Spleen (tissue), 11 donors: Measurements from ENCODE around the gene GBX1. TPM values are rescaled to one million over a fixed set of nuclear protein-coding genes. Genes with fewer than 3 reads are reported as not detected.
A peak's percentile ranks its signal among the peaks of the same experiment; 100 is the strongest.

Experiments used
- DNase-seq: peaks from one replicate; pipeline ENCODE4 v3.0.0-alpha.2; 2020
- H3K27ac ChIP-seq, 8 donors: fragments of 200-600 bp; sonication (generic) in 7 of 8; 1 replicate in 4 of 8; 2 replicates in 4 of 8; pipeline versions ENCODE4 v1.5.0 to v1.8.0; 2016 to 2021; ENCODE audit warnings: inconsistent platforms in 4 of 8, mild to moderate bottlenecking in 4 of 8, moderate library complexity in 1 of 8
- H3K27me3 ChIP-seq, 7 donors: fragments of 200-600 bp; sonication (generic) in 6 of 7; replicated peaks in 1 of 7; 1 replicate in 4 of 7; 2 replicates in 3 of 7; pipeline versions ENCODE4 v1.5.0 to v1.8.0; 2016 to 2021; ENCODE audit warnings: inconsistent platforms in 3 of 7, mild to moderate bottlenecking in 1 of 7
- H3K36me3 ChIP-seq, 6 donors: fragments of 200-600 bp; sonication (generic) in 5 of 6; 1 replicate in 4 of 6; 2 replicates in 2 of 6; pipeline versions ENCODE4 v1.5.0 to v1.8.0; 2016 to 2021; ENCODE audit warnings: inconsistent platforms in 2 of 6
- H3K4me1 ChIP-seq, 6 donors: fragments of 200-600 bp; sonication (generic) in 5 of 6; 1 replicate in 3 of 6; 2 replicates in 3 of 6; pipeline versions ENCODE4 v1.5.0 to v1.8.0; 2016 to 2021; ENCODE audit warnings: inconsistent platforms in 3 of 6
- H3K4me3 ChIP-seq, 8 donors: fragments of 200-600 bp; sonication (generic) in 7 of 8; 1 replicate in 4 of 8; 2 replicates in 4 of 8; pipeline versions ENCODE4 v1.5.0 to v1.8.0; 2016 to 2021; ENCODE audit warnings: inconsistent platforms in 4 of 8, mild to moderate bottlenecking in 4 of 8, moderate library complexity in 2 of 8
- H3K9me3 ChIP-seq, 8 donors: fragments of 200-600 bp; sonication (generic) in 7 of 8; 1 replicate in 4 of 8; 2 replicates in 4 of 8; pipeline versions ENCODE4 v1.5.0 to v1.8.0; 2016 to 2021; ENCODE audit warnings: inconsistent platforms in 4 of 8
- CTCF ChIP-seq, 11 experiments: fragments of 200-600 bp in 7 of 11; fragments of 450-650 bp in 4 of 11; sonication (generic) in 4 of 11; IDR thresholded peaks in 8 of 11; conservative IDR thresholded peaks in 3 of 11; 1 replicate in 7 of 11; 2 replicates in 4 of 11; pipeline versions ENCODE4 v1.4.0 to v1.8.0; 2016 to 2021; ENCODE audit warnings: antibody characterized with exemption in 11 of 11, inconsistent platforms in 4 of 11, mild to moderate bottlenecking in 1 of 11
- POLR2A ChIP-seq, 3 donors: fragments of 450-650 bp; IDR thresholded peaks; one replicate each; pipeline ENCODE4 v1.5.1; 2017; ENCODE audit warnings: antibody characterized with exemption in 3 of 3, mild to moderate bottlenecking in 1 of 3
- POLR2AphosphoS5 ChIP-seq, 3 donors: sonication (generic); formaldehyde crosslinking; IDR thresholded peaks; one replicate each; pipeline ENCODE4 v1.5.1; 2017; ENCODE audit warnings: antibody characterized with exemption in 3 of 3
- WGBS, 5 donors: extraction: QIAGEN DNeasy Blood & Tissue Kit in 3 of 5; methylation state at CpG; one replicate each; pipeline versions ENCODE4 v1.1.5 to v1.1.7; 2013 to 2018; 5-methylcytosine and 5-hydroxymethylcytosine counted together
- intact Hi-C: fragments of 100-400 bp; cut with DNase I; formaldehyde crosslinking; loops from one replicate; pipeline ENCODE4 v1.15.0; 2023; ENCODE audit warnings: low total_unique reads
- polyA plus RNA-seq, 3 donors: library from polyadenylated mRNA; stranded (reverse); fragments of 200-250 nt; gene quantifications; one replicate each; pipeline ENCODE4 v1.2.1, GENCODE V29; 2013
- total RNA-seq, 7 donors: library from RNA; depleted of rRNA in 3 of 7; stranded (reverse); fragments of >200 nt in 3 of 7; fragmentation: NEBNext Ultra II Directional in 4 of 7; extraction: Animal tissue kit (Norgen Biotek cat#: 25700) in 4 of 7; gene quantifications; one replicate each; pipeline versions ENCODE4 v1.1.0 to v1.2.1, GENCODE V29; 2016 to 2021
- donor health status: healthy with polysubstance abuse.
- donor health status: DM: no; HTN: no; CAD: no; lungs with moderate emphysema.
- donor health status: DM: no; HTN: no; CAD: no.
- donor health status: Bipolar disorder and iron deficiency.
- donor health status: healthy.
- donor health status: DM: no; HTN: no; CAD: no.
- donor health status: DM: yes; HTN: yes; CAD: no.

The GBX1 gene
- total and polyA plus RNA-seq, 10 donors = not detected

GRCh38 chr7:151168003-151168786 lies 701 bp upstream of the GBX1 start:
- WGBS, 5 donors = 2 to 3% (median 2%) methylated on average over 35 to 52 of the region's 52 CpGs
- intact Hi-C loops = no loop called here
- H3K4me3 ChIP-seq = peak overlapping the region; percentile 27 to 74 (median 43)
- no peaks in the 10 kb centered on the region for H3K36me3 ChIP-seq
- H3K27me3 ChIP-seq = peaks cover 0 to 94% (median 57%) of the 10 kb centered on the region in 7 donors
- no peaks in the 10 kb centered on the region for H3K9me3 ChIP-seq
- TF ChIP-seq POLR2A (IDR thresholded peaks at IDR 0.05) (no peak), CTCF (IDR thresholded peaks at IDR 0.05 in 8 of 11, conservative IDR thresholded peaks at IDR 0.05 in 3 of 11) (peak in 9 of 11 experiments; percentile 37 to 84 (median 73)), POLR2AphosphoS5 (IDR thresholded peaks at IDR 0.05) (peak in 1 of 3 donors; percentile 39)
- peaks cover 7 to 30% (median 20%) of the 10 kb centered on the region in 6 donors for H3K4me1 ChIP-seq
- no peak for DNase-seq
- no peak overlapping the region for H3K27ac ChIP-seq

- H3K27me3 ChIP-seq = peaks cover 0 to 88% (median 51%) of the 10 kb centered on the region in 7 donors
- H3K4me1 ChIP-seq = peaks cover 7 to 22% (median 20%) of the 10 kb centered on the region in 6 donors
- no peak for TF ChIP-seq POLR2A (IDR thresholded peaks at IDR 0.05)
- TF ChIP-seq POLR2AphosphoS5 (IDR thresholded peaks at IDR 0.05) = no peak
- TF ChIP-seq CTCF (IDR thresholded peaks at IDR 0.05 in 8 of 11, conservative IDR thresholded peaks at IDR 0.05 in 3 of 11) = peak in 1 of 11 experiments; percentile 28
- intact Hi-C loops = no loop called here
- H3K27ac ChIP-seq = no peak overlapping the region
- H3K9me3 ChIP-seq = no peaks in the 10 kb centered on the region
- peak overlapping the region; percentile 22 to 74 (median 43) for H3K4me3 ChIP-seq
- no peak for DNase-seq
- WGBS, 5 donors = 11 to 33% (median 13%) methylated on average over 14 to 31 of the region's 31 CpGs
- no peaks in the 10 kb centered on the region for H3K36me3 ChIP-seq
These were observed 781 bp downstream of the GBX1 start for GRCh38 chr7:151166629-151167196.

- TF ChIP-seq POLR2A (IDR thresholded peaks at IDR 0.05) (no peak), CTCF (IDR thresholded peaks at IDR 0.05 in 8 of 11, conservative IDR thresholded peaks at IDR 0.05 in 3 of 11) (no peak), POLR2AphosphoS5 (IDR thresholded peaks at IDR 0.05) (no peak)
- intact Hi-C loops = no loop called here
- Histone ChIP-seq H3K27ac (no peak overlapping the region), H3K36me3 (no peaks in the 10 kb centered on the region), H3K9me3 (no peaks in the 10 kb centered on the region), H3K4me1 (peaks cover 2 to 4% (median 4%) of the 10 kb centered on the region in 6 donors), H3K4me3 (no peak overlapping the region), H3K27me3 (peaks cover 0 to 54% (median 30%) of the 10 kb centered on the region in 7 donors)
- DNase-seq = no peak
- WGBS, 5 donors = 72 to 94% (median 78%) methylated on average over 1 of the region's 1 CpG
These were observed 5.7 kb downstream of the GBX1 start for GRCh38 chr7:151161757-151162156.
